DMS114 treated with DMSO at 0.1 percent for 48 hours (cell line): ENCODE measurements around the gene RHCG.

Experiments
- DNase-seq: peaks from one replicate; lab custom pipeline; 2025; ENCODE audit not compliant: unreplicated experiment; lab: John Stamatoyannopoulos, UW

RHCG gene

DNA sequence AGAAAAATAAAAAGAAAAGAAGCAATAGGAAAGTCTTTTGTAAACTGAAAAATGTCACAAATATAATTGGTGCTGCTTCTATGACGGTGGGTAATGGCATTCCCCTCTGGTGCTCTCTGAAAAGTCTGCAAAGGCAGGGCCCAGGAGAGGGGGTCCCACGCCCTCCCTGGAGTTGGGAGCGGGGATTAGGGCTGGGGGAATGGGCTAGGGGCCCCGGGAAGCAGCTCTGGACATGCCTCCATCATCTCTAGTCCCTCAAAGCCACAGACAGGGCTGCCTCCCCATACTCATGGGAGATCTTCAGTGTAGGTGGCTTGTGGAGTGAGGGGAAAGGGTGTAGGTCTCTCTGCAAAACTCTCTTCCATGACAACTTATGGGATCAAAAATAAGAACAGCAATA, 7.8 kb upstream of the RHCG start:
- DNase-seq: no peak

DNA sequence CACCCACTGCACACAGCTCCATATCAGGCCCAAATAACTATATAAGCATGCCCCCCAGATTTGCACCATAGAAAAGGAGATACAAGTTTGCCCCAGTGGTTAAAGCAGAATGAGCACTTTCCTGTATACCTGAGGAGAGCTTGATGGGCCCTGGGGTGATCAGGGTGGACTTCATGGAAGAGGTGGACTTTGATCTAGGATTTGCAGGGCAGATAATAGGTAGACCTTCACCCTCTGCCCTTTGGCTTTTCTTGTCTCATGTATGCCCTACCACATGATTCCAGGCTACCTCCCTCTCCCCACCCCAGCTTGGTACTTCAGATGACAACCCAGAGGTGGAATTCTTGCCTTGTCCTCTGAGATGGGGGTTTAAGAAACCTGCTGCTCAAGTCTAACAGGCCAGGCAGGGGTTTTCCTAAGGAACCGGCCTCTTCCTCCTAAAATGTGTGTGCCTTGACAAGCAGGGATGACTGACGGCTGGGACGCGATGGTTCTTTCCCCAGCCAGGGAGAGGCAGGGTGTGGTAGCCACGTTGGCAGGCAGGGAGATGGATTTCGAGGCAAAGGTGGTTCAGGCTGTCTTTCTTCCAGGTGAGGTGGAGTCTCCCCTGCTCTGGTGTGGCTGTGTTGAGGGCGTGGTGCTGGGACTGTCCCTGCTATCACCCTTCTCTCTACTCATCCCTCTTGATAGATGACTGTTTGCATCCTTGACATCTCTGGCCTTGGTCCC, 6.6 kb upstream of the RHCG start:
- no peak for DNase-seq

DNA sequence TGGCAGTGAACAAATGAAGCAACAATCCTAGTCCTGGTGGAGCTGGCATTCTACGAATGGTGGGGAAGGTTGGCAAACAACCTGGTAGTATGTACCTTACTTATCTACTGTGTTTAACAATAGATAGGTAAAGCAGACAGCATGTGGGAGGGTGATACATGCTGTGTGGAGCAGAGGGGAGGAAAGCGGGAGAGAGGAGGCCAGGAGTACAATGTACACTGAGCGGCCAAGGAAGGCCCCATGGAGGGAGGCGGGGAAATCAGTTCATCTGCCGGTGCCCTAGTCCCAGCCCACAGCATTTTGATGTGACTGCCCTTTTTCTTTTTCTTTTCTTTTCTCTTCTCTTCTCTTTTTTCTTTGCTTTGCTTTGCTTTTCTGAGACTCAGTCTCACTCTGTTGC, 5.3 kb upstream of the RHCG start:
- DNase-seq: no peak

DNA sequence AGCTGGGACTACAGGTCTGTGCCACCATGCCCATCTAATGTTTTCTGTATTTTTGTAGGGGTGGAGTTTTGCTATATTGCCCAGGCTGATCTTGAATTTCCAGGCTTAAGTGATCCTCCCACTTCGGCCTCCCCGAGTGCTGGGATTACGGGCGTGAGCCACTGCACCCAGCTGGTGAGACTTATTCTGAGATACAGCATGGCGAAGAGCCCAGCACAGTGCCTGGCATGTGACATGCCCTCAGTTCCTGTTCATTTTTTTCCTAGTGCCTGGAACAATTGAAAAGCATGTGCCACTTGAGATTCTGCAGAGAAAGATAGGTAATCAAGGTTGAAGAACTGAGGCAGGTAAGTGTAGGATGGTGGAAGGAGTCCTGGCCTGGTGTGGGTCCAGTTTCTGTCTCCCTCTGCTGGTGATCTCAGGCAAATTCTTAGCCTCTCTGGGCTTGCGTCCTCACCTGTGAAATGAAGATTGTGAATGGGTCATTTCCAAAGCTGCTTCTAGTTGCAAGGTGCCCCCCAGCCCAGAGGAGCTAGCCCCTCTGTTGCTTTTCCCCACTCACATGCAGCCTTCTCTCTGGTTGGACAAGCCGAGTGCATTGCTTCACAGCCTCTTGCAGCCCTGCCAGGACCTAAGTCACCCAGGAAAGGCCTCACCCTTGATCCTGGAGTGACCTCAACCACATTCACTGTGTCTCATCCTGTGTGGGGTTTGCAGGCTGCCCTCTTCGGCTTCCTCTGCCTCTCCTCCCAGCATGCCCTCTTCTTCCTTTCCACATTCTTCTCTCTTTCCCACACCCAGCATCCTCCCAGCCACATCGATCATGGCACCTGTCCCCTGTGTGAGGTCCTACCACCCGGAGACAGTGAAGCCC, 4.3 kb upstream of the RHCG start:
- no peak for DNase-seq

DNA sequence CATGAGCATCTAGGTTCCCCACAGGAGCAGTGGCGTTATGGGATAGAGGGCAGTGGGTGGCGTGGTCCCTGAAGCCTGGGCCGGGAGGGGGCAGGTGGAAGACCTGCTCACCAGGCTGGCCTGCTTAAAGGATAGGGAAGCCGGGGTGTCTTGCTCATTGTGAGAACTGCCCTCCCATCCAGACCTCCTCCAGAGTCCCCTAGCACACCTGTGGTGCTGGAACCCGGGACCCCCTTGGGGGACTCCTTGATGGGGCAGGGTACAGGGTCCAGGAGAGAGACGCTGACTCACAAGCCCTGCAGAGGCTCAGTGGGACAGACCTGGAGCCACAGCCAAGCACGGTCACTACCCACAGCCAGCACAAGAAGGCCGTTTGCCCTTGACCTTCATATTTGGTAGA, 2.8 kb upstream of the RHCG start:
- DNase-seq: no peak

DNA sequence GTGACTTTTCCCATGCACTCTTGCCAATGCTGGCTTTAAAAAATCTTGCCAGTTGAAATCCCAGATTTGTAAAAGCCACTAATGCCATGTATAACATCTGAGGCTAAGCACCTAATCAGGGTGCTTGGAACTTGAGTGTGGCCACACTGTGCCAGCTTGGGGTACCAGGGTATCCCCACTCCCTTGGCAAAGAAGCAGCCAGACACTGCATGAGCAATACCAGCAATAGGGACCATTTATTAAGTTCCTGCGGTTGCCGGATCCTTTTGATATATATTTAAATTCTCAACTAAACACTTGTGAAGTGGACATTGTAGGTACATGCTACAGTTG, 2.2 kb upstream of the RHCG start:
- no peak for DNase-seq

DNA sequence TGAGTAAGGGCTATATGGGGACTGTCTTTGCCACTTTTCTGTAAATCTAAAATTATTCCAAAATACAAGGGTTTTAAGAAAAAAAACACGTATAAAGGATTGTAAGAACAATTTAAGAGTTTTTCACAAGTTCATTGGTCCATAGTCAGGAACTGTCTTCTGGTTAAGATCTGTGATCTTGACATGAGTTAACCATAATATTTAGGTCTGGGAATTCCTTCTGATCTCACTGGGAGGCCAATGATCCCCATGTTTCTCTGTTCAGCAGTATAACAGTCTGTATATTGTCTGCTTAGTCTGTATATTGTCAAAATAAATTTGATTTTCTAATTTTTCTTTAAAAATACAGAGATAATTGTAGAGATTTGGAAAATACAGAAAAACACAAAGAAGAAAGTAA, 848 bp upstream of the RHCG start:
- no peak for DNase-seq

DNA sequence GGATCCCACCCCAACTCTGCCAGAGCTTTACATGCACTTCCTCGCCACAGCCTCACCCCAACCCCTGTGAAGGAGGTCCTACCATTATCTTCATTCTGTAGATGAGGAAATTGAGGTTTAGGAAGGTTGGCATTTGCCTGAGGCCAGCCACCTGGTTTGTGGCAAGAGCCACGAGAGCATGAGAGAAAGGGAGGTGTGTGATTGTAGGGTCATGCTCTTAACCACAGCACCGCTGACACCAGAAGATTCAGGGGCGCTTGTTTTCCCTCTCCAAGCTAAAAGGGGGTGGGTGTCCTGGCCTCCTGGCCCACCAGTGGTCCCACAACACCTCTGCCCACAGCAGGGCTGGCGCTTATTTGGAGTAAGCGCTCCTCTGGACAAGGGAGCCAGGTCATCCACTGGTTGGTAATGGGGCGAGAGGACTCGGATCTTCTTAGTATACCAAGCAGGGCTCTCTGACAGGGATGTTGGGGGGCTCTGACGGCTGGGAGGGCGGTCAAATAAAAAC, 691 bp downstream of the RHCG start:
- DNase-seq: no peak

DNA sequence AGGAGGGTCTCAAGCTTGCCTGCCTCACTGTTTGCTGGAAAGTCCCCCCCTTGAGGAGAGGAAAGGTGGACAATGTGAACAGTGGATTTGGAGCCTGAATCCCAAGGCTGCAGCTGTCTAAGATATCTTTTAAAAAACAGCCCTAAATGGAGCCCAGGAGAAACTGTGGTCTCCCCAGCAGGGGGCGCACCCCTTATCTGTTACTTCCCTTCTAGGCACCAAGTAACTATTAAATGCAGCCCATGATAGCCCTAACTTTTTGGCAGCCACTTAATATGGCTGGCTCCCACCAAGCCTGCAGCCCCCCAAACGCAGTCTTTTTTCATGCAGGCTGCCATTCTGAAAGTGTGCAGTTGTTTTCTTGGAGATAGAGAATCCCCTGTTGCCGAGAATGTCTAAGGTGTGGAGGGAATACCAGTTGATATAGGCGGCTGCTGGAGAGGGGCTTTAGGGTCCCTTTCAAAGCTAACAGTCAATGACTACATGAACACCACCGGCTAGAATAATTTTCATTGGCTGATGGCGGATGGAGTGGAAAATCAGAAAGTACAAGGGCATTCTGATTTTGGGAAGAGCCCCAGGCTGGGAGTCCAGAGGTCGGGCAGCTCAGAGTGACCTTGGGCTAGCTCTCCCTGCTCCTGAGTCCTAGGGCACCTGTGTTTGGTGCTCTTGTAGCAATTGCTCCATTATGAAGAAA, 1.3 kb downstream of the RHCG start:
- DNase-seq: no peak

DNA sequence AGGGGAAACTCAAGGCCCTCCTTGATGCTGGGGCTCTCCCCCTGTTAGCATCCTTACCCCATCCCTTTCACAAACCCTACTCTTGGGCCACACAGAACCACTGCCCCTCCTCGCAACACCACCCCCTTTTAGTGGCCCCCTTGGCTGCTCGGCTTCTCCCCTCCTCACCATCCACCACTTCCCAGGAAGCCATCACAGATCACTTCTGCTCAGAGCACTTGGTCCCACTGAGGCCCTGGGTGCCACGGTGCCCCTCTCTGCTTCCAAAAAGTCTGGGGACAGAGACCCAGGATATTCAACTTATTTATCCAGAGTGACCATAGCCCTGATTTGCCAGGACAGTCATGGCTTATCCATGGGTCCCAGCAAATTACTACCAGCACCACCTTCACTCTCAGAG, 2.4 kb downstream of the RHCG start:
- no peak for DNase-seq

DNA sequence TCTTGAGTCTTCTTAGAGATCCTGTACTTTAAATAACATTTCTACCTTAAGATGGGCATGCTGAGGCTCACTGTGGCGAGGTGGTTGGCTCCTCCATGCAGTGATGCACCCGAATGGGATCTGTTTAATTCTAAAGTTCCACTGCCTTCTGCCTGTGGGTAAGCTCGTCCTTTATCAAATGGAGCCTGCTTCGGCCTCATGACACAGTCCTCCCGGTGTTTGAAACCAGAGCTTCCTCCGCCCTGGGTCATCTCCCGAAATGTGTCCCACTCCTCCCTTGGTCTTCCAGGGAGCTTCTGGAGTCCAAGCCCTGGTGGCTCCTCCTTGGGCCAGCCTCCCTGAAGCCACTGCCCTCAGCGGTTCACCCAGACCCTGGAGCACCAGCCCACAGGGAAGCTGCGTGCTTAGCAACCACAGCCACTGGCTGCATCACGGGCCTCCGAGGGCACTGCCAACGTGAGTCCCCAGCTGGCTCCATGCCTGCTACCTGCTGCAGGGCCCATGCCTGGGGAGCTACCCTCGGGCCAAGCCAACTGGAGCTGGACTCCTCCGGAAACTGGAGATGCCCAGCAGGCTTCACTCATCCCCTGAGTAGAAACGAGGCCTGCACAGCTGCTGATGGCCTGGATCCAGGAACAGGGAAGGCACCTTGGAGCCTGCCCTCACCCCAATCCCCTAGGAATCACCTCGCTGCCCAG, 3.3 kb downstream of the RHCG start:
- DNase-seq: no peak

DNA sequence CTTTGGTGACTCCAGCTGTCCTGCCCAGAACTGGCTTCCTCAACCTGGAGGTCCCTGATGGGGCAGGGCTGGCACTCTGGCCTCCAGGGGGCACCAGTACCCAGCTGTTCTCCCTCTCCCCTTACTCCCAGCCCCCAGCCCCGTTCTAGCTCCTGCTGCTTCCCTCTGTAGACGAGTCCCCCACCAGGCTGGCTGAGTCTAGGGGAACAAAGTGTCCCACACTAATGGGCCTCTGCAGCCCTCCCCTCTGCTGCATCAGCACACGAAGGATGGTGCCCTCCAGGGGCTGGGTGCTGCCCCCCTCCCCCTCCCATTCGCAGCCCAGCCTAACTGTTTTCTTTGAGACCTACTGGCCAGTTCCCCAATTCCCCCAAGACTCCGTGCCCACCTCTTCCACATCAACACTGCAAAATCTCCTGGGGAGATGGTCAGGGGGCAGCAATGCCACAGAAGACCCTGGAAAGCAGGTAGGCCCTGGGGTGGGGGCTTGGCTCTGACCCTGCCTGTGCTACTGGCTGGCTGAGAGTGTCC, 4.2 kb downstream of the RHCG start:
- DNase-seq: no peak

DNA sequence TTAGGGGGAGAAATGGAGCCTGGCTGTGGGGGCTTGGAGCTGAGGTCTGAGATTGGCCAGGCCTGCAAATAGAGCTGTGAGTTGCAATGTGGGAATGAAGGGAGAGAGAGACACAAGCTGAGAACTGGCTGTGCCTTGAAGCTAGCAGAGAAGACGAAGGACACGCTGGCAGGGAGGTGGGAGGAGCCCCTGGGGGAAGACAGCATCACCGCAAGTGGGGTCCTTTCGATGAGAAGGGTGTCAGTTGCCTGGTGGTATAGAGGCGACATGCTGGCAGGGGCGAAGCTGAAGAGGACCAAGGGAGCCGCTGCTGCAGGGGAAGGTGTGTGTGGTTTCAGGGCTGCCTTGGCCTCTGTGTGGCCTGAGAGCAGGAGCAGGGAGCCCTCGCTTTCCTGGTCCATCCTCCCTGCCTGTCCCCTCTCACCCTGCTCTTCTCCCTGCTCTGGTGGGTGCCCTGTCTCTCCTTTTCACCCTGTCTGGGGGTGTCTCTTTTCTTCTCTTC, 5.5 kb downstream of the RHCG start:
- no peak for DNase-seq

DNA sequence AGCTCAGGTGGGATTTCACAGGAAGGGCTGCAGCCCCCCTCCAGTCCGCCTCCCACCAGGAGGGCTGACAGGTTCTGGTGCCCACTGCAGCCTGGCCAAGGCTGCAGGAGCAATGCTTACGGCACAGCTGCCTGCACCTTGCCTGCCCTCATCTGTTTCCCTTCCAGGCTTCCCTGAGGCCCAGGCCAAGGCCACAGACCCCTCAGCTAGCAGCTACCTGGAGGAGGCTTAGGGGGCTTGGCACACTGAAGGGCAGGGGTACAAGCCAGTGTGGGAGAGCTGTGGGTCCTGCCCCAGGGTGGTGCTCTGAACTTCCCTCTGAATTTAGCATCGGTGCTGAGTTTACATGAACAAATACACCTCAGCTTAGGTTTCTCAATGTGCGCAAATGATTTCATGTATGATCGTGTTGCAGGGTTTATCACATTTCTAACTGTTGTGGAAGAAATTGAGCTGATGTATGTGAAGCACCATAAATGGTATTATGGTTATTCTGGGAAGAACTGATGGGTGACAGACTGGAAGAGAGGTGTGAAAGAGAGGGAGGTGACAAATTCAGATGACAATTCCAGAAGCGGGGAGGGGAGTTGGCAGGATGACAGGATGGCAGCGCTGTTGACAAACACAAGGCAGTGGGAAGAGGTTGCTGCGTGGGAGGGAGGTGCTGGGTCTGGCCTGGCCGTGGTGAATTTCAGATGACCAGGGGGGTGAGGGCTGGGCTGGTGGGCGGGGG, 6.1 kb downstream of the RHCG start:
- DNase-seq: no peak

DNA sequence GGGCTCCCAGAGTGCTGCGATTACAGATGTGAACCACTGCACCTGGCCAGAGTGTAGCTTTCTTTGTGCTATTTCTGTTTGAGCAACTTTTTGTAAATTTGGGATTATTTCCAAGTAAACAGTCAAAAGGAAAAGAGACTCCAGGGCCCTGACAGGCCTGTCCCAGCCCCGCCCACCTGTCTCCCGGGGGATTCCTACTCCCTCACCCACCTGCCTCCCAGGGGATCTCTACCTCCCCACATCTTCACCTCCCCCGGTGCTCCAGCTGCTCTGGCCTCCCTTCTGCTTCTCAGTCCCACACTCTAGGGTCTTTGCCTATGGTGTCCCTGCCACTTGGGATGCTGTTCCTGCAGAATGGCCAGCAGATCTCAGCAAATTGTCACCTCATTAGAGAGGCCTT, 7.0 kb downstream of the RHCG start:
- DNase-seq: no peak

DNA sequence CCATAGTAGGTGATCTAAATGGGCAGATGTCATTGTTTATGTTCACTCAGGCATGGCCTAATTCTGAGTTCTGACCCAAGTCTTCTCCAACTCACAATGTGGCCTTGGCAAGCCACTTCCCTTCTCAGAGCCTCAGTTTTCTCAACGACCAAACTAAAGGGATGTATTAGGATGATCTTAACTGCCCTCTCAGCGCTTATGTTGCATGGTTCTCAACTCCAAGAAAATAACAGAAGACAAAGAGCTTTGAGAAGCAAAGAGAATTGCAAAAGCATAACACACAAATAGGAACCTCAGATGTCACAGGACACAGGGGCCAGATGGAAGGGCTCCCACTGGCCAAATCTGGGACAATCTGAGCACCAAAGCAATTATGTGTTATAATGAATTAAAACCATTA, 8.6 kb downstream of the RHCG start:
- no peak for DNase-seq

DNA sequence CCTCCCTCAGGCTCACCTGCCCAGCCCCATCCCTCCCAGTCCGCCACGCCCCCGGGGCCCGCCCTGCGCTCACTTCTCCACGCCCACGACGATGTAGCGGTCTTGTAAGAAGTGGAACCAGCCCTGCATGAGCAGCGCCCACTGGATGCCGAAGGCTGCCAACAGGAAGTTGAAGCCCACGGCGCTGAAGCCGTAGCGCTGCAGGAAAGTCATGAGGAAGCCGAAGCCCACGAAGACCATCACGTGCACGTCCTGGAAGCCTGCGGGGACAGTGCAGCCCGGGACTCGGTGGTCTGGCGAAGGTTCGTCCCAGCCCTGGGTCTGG, 9.7 kb downstream of the RHCG start:
- no peak for DNase-seq

DNA sequence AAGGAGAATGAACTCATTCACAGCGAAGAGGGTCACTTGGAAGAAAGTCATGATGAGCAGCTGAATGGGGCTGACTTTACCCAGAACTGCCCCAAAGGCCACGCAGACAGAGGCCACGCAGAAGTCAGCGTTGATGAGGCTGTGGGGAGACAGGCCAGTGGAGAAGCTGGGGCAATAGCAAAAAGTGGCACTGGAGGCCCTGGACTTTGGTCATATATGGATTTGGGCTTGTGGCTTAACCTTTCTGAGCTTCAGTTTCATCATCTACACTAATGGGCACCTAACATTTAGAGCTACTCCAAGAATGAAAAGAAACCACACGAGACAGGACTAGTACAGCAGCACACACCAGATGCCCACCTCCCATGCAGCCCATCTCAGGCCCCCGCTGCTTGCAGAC, 13.3 kb downstream of the RHCG start:
- DNase-seq: no peak

DNA sequence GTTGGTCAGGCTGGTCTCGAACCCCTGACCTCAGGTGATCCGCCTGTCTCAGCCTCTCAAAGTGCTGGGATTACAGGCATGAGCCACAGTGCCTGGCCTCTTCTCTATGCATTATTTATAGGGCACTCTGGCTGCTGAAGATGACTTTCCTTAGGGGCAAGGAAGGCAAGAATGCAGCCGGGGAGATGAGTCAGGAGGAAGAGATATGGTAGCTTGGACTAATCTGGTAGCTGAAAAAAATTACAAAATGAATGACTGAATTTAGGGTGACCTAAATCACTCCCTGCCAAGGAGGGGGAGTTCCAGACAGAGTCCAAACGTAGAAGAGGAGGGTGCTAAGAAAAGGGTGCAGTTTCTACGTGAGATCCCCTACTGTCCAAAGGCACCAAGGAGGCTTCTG, 14.2 kb downstream of the RHCG start:
- no peak for DNase-seq

DNA sequence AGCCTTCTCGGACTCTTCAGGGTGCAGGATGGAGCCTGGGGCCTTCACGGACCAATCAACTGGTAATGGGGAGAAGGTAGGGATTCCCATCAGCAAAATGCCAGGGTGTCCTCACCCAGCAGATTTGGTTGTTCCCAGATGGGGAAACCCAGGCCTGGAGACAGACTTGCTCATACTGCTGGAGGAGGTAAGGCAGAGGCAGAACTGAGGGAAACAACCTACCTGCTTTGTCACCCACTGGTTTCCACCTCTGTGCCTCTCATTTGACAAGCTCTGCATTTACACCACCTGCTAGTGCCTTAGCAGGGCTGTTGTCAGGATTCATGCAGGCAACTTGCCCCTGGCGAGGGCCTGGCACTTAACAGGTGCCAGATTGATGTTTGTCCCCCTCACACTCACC, 15.9 kb downstream of the RHCG start:
- no peak for DNase-seq
